GM10266 (cell line): ENCODE measurements around the gene NFYC.

Source experiments
- DNase-seq: peaks from one replicate; pipeline ENCODE4 v3.0.0; 2012; ENCODE audit errors: extremely low spot score
- CTCF ChIP-seq: IDR thresholded peaks from 2 replicates; pipeline ENCODE4 v1.5.1; 2012; ENCODE audit warnings: mild to moderate bottlenecking, low read depth; ENCODE audit not compliant: control insufficient read depth, insufficient read depth; ENCODE audit errors: missing control alignments

The NFYC gene

GRCh38 chr1:40658751-40659648, 32.5 kb upstream of the NFYC start:
- no peak for TF ChIP-seq CTCF
- DNase-seq, result no peak

- no peak for TF ChIP-seq CTCF
- no peak for DNase-seq
Observed at GRCh38 chr1:40659649-40659947, 31.9 kb upstream of the NFYC start.

- no peak for TF ChIP-seq CTCF
- no peak for DNase-seq
Observed at GRCh38 chr1:40661678-40662077, 29.8 kb upstream of the NFYC start.

GRCh38 chr1:40662151-40662550, 29.4 kb upstream of the NFYC start:
- DNase-seq, result no peak
- no peak for TF ChIP-seq CTCF

GRCh38 chr1:40662864-40663263, 28.6 kb upstream of the NFYC start:
- no peak for TF ChIP-seq CTCF
- no peak for DNase-seq

GRCh38 chr1:40663324-40664166, 28.0 kb upstream of the NFYC start:
- DNase-seq, result no peak
- TF ChIP-seq CTCF, result no peak

GRCh38 chr1:40664167-40664537, 27.4 kb upstream of the NFYC start:
- no peak for DNase-seq
- no peak for TF ChIP-seq CTCF
